Measurements from ENCODE around the gene WDR47.
"Not testable (repeated sequence)": the region's sequence is repeated elsewhere in the genome, so short reads cannot be mapped to it uniquely, and the experiment has no call there.

The WDR47 gene

GRCh38 chr1:108961752-108962486 is 80.0 kb downstream of the WDR47 start:
- no peak for ATAC-seq

GRCh38 chr1:108961198-108961597 is 80.7 kb downstream of the WDR47 start:
- ATAC-seq, result no peak

GRCh38 chr1:108960719-108961118 is 81.2 kb downstream of the WDR47 start:
- ATAC-seq, result no peak

DNA sequence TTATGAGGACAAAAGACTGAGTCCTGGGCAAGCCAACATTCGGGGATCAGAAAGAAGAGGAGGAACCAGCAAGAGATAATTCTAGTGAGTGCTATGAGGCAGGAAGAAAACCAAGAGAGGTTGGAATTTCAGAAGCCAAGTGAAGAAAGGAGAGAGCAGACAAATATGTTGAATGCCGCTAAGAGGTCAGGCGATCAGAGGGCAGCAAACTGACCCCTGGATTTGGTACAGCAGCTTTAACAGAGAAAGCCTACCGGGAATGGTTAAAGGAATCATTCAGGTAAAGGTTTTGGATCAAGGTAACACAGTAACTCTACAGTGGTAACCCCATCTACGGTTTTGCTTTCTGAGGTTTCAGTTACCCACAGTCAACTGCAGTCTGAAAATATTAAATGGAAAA is 84.0 kb downstream of the WDR47 start:
- ATAC-seq, result no peak

GRCh38 chr1:108955881-108956280 is 86.0 kb downstream of the WDR47 start:
- no peak for ATAC-seq

DNA sequence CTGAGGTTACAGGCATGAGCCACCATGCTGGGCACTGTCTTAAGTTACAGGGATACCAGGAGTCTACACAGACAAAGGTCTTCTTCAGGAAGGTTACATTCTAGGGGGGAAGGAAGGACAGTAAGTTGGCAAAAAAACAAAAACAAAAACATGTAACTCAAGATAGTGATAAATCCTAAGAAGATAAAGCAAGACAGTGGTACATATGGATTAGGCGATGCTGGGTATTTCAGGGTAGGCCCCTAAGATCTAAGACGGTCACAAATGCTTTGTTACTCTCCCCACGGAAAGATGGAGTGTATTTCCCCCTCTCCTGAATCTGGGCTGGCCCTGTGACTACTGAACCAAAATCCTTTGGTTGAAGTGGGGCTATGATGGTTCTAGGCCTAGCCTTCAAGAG is 86.8 kb downstream of the WDR47 start:
- ATAC-seq, result no peak

DNA sequence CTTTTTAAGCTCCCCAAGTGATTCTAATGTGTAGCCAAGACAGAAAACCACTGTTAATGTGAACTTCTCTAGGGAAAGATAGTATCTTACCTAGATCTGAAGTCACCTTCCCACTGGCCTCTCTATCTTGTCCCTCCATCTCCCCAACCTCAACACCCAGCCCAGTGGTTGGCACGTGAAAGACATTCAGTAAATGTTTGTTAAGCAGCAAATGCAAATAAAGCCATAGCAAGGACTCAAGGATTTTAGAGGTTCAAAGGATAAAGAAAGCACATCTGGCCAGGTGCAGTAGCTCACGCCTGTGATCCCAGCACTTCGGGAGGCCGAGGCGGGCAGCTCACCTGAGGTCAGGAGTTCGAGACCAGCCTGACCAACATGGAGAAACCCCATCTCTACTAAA is 88.5 kb downstream of the WDR47 start:
- ATAC-seq, result no peak

GRCh38 chr1:108951242-108951641 is 90.7 kb downstream of the WDR47 start:
- ATAC-seq, result no peak

- no peak for ATAC-seq
These were observed 92.9 kb downstream of the WDR47 start for GRCh38 chr1:108949044-108949443.

GRCh38 chr1:108947871-108948525 is 93.9 kb downstream of the WDR47 start:
- no peak for ATAC-seq

DNA sequence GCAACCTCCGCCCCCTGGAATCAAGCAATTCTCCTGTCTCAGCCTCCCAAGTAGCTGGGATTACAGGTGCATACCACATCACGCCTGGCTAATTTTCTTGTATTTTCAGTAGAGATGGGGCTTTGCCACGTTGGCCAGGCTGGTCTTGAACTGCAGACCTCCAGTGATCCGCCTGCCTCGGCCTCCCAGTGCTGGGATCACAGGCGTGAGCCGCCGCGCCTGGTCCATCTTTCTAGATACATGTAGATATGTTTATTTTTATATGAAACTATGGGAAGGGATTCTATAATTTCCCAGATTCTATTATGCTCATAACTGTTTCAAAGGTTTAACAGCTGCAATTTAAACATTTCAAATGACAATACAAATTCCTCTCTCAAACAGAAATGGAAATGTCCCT is 105.7 kb downstream of the WDR47 start:
- no peak for ATAC-seq

DNA sequence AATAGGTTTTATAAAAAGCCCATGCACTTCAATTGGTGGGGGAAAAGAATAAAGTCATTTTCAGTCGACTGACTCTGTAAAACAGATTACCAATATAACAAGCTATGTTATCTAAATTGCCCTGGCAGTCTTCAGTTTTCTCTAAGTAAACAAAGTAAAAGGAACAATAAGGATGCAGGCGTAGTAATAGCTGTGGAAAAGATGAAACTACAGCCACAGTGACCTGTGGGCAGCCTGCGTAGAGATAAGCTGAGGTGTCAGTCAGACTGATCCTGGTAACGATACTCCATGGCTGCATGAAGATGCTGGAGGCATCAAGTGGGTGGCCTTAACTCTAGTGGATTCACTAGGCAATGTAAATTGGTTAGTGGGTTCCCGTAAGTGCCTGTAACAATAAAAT is 108.0 kb downstream of the WDR47 start:
- ATAC-seq, result no peak

DNA sequence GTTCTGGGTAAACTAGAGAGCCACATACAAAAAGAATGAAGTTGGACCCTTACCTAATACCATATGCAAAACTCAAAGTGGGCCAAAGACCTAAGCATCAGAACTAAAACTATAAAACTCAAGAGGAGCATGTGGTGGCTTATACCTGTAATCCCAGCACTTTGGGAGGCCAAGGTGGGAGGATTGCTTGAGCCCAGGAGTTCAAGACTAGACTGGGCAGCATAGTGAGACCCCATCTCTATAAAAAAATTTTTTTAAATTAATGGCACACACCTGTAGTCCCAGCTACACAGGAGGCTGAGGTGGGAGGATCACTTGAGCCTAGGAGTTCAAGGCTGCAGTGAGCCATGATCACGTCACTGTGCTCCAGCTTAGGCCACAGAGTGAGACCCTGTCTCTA is 114.3 kb downstream of the WDR47 start:
- ATAC-seq, result not testable (repeated sequence)

- no peak for ATAC-seq
These were observed 116.0 kb downstream of the WDR47 start for GRCh38 chr1:108925920-108926319.

Data from activated CD4-positive, CD25-positive, alpha-beta regulatory T cell treated with anti-CD3 and anti-CD28 coated beads, Interleukin-2, amount 50 U/mL, for 24 hours (primary cell).